Neural progenitor cell (in vitro differentiated cells): ENCODE results near the gene RSPH9. TPM values are rescaled to one million over a fixed set of nuclear protein-coding genes. Genes with fewer than 3 reads are reported as not detected.

ENCODE experiments used
- DNase-seq: peaks from one replicate; pipeline ENCODE4 v3.0.0-alpha.2; 2016; ENCODE audit warnings: low spot score
- H2AFZ ChIP-seq: fragments of 200-600 bp; sonication (generic); replicated peaks from 2 replicates; pipeline ENCODE4 v1.6.1; 2016; ENCODE audit warnings: antibody characterized with exemption
- H3F3A ChIP-seq: fragments of 200-600 bp; sonication (generic); 2 replicates; pipeline ENCODE4 v1.6.1; 2016; ENCODE audit warnings: antibody characterized with exemption, low read depth
- H3K27ac ChIP-seq: fragments of 200-600 bp; sonication (generic); 2 replicates; pipeline ENCODE4 v1.5.1; 2016; ENCODE audit warnings: mild to moderate bottlenecking
- H3K27me3 ChIP-seq: fragments of 200-600 bp; sonication (generic); 2 replicates; pipeline ENCODE4 v1.6.1; 2016; ENCODE audit warnings: mild to moderate bottlenecking, moderate library complexity
- H3K36me3 ChIP-seq: fragments of 200-600 bp; sonication (generic); 2 replicates; pipeline ENCODE4 v1.5.1; 2016
- H3K4me1 ChIP-seq: fragments of 200-600 bp; sonication (generic); 2 replicates; pipeline ENCODE4 v1.6.1; 2016; ENCODE audit warnings: mixed run types
- H3K4me2 ChIP-seq: fragments of 200-600 bp; sonication (generic); 2 replicates; pipeline ENCODE4 v1.6.1; 2016
- H3K4me3 ChIP-seq: fragments of 200-600 bp; sonication (generic); 2 replicates; pipeline ENCODE4 v1.5.1; 2016
- H3K79me2 ChIP-seq: fragments of 200-600 bp; sonication (generic); 2 replicates; pipeline ENCODE4 v1.6.1; 2016; ENCODE audit warnings: low read depth
- H3K9ac ChIP-seq: fragments of 200-600 bp; sonication (generic); 2 replicates; pipeline ENCODE4 v1.6.1; 2016
- H3K9me3 ChIP-seq: fragments of 200-600 bp; sonication (generic); 2 replicates; pipeline ENCODE4 v1.5.1; 2016; ENCODE audit warnings: low read depth
- H4K20me1 ChIP-seq: fragments of 200-600 bp; sonication (generic); 2 replicates; pipeline ENCODE4 v1.6.1; 2016; ENCODE audit warnings: low read depth
- H3K27ac Mint-ChIP-seq: 3 replicates; pipeline ENCODE4 v1.8.0; 2021; ENCODE audit warnings: mixed read lengths
- H3K27me3 Mint-ChIP-seq: 2 replicates; pipeline ENCODE4 v1.8.0; 2022; ENCODE audit warnings: low read depth, mild to moderate bottlenecking, inconsistent platforms, moderate library complexity, mixed read lengths; ENCODE audit not compliant: insufficient read depth
- H3K36me3 Mint-ChIP-seq: 3 replicates; pipeline ENCODE4 v1.8.0; 2021; ENCODE audit warnings: mixed read lengths
- H3K4me1 Mint-ChIP-seq: 3 replicates; pipeline ENCODE4 v1.8.0; 2021; ENCODE audit warnings: mixed read lengths
- H3K4me3 Mint-ChIP-seq: 3 replicates; pipeline ENCODE4 v1.8.0; 2021; ENCODE audit warnings: mild to moderate bottlenecking, moderate library complexity, mixed read lengths
- H3K9me3 Mint-ChIP-seq: 3 replicates; pipeline ENCODE4 v1.8.0; 2020; ENCODE audit warnings: mixed read lengths
- EZH2 ChIP-seq: fragments of 200-600 bp; sonication (generic); IDR thresholded peaks from 2 replicates; pipeline ENCODE4 v1.6.1; 2017; ENCODE audit warnings: antibody characterized with exemption, mild to moderate bottlenecking, moderate library complexity
- EZH2phosphoT487 ChIP-seq: fragments of 200-600 bp; sonication (generic); IDR thresholded peaks from 2 replicates; pipeline ENCODE4 v1.6.1; 2017; ENCODE audit warnings: antibody characterized with exemption
- total RNA-seq: library from RNA; depleted of rRNA; stranded (reverse); fragments of >200 nt; gene quantifications from 2 replicates; pipeline ENCODE4 v1.2.3, GENCODE V29; 2015; ENCODE audit warnings: low replicate concordance
- TF ChIP-seq, protein P1 (sequence below): fragments of 200-600 bp; sonication (generic); IDR thresholded peaks from 2 replicates; pipeline ENCODE4 v1.5.1; 2017; ENCODE audit warnings: antibody characterized with exemption, mild to moderate bottlenecking

The RSPH9 gene
- total RNA-seq, 1 donor from 2014 or later, result 0.47 TPM

GRCh38 chr6:43621836-43622180 is 23.0 kb upstream of the RSPH9 start:
- H3K4me1 ChIP-seq, result no peaks in the 10 kb centered on the region
- H3K4me3 Mint-ChIP-seq, result no peak overlapping the region
- TF ChIP-seq EZH2phosphoT487, result no peak
- no peak for TF ChIP-seq EZH2
- TF ChIP-seq, protein P1, sequence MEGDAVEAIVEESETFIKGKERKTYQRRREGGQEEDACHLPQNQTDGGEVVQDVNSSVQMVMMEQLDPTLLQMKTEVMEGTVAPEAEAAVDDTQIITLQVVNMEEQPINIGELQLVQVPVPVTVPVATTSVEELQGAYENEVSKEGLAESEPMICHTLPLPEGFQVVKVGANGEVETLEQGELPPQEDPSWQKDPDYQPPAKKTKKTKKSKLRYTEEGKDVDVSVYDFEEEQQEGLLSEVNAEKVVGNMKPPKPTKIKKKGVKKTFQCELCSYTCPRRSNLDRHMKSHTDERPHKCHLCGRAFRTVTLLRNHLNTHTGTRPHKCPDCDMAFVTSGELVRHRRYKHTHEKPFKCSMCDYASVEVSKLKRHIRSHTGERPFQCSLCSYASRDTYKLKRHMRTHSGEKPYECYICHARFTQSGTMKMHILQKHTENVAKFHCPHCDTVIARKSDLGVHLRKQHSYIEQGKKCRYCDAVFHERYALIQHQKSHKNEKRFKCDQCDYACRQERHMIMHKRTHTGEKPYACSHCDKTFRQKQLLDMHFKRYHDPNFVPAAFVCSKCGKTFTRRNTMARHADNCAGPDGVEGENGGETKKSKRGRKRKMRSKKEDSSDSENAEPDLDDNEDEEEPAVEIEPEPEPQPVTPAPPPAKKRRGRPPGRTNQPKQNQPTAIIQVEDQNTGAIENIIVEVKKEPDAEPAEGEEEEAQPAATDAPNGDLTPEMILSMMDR, result no peak
- no peak overlapping the region for H3K4me3 ChIP-seq
- H3K27me3 ChIP-seq, result no peaks in the 10 kb centered on the region
- peaks cover under 1% of the 10 kb centered on the region for H3K4me1 Mint-ChIP-seq
- no peak overlapping the region for H3K4me2 ChIP-seq
- peak overlapping the region; percentile 62 for H3K27ac Mint-ChIP-seq
- no peaks in the 10 kb centered on the region for H3K9me3 ChIP-seq
- no peaks in the 10 kb centered on the region for H3K9me3 Mint-ChIP-seq
- peaks cover 42% of the 10 kb centered on the region for H3K36me3 Mint-ChIP-seq
- H4K20me1 ChIP-seq, result peaks cover under 1% of the 10 kb centered on the region
- no peaks in the 10 kb centered on the region for H3K27me3 Mint-ChIP-seq
- H3K27ac ChIP-seq, result no peak overlapping the region
- no peaks in the 10 kb centered on the region for H3K79me2 ChIP-seq
- no peak overlapping the region for H2AFZ ChIP-seq
- DNase-seq, result no peak
- no peak overlapping the region for H3K9ac ChIP-seq
- peaks cover 13% of the 10 kb centered on the region for H3F3A ChIP-seq
- H3K36me3 ChIP-seq, result no peaks in the 10 kb centered on the region

DNA sequence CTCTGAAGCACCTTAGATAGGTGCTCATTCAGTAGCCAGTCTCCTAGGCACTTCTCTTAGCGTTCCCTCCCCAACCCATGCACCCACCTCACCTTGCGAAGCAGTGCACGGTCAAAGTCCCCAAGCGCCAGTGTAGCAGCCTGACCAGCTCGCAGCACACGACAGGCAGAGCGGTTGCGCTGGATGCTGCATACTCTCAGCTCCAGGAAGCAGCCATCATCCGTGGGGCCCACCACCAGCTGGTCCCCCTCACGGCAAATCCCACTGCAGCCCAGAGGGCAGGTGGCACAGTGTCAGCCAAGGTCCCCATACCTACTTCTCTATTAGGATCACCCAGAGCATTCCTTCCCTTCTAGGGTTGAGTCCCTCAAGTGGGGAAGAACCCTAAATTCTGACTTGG is 22.3 kb upstream of the RSPH9 start:
- Histone ChIP-seq H3K4me3 (no peak overlapping the region), H3K9ac (no peak overlapping the region), H3K4me1 (no peaks in the 10 kb centered on the region), H3K36me3 (no peaks in the 10 kb centered on the region), H3K27ac (no peak overlapping the region), H4K20me1 (peaks cover 7% of the 10 kb centered on the region), H3K27me3 (no peaks in the 10 kb centered on the region), H3K4me2 (no peak overlapping the region), H2AFZ (no peak overlapping the region), H3K79me2 (peaks cover 6% of the 10 kb centered on the region), H3K9me3 (no peaks in the 10 kb centered on the region), H3F3A (peaks cover 9% of the 10 kb centered on the region)
- Mint-ChIP-seq H3K27me3 (no peaks in the 10 kb centered on the region), H3K4me3 (no peak overlapping the region), H3K4me1 (peaks cover 8% of the 10 kb centered on the region), H3K36me3 (peaks cover 48% of the 10 kb centered on the region), H3K27ac (no peak overlapping the region), H3K9me3 (no peaks in the 10 kb centered on the region)
- TF ChIP-seq EZH2 (no peak), EZH2phosphoT487 (no peak)
- TF ChIP-seq, protein P1, result no peak
- no peak for DNase-seq

- H3K4me1 ChIP-seq, result peaks cover 3% of the 10 kb centered on the region
- no peaks in the 10 kb centered on the region for H3K36me3 ChIP-seq
- no peak for TF ChIP-seq EZH2phosphoT487
- TF ChIP-seq, protein P1, result no peak
- no peak for TF ChIP-seq EZH2
- DNase-seq, result no peak
- H4K20me1 ChIP-seq, result peaks cover 10% of the 10 kb centered on the region
- no peak overlapping the region for H3K9ac ChIP-seq
- H3K79me2 ChIP-seq, result peaks cover 19% of the 10 kb centered on the region
- no peaks in the 10 kb centered on the region for H3K27me3 ChIP-seq
- H3K27ac ChIP-seq, result no peak overlapping the region
- no peaks in the 10 kb centered on the region for H3K27me3 Mint-ChIP-seq
- H2AFZ ChIP-seq, result no peak overlapping the region
- peaks cover 51% of the 10 kb centered on the region for H3K36me3 Mint-ChIP-seq
- H3K4me3 ChIP-seq, result no peak overlapping the region
- peaks cover 16% of the 10 kb centered on the region for H3K4me1 Mint-ChIP-seq
- no peaks in the 10 kb centered on the region for H3K9me3 Mint-ChIP-seq
- peak overlapping the region; percentile 4 for H3K27ac Mint-ChIP-seq
- no peaks in the 10 kb centered on the region for H3K9me3 ChIP-seq
- no peak overlapping the region for H3K4me2 ChIP-seq
- H3K4me3 Mint-ChIP-seq, result no peak overlapping the region
- peaks cover 14% of the 10 kb centered on the region for H3F3A ChIP-seq
Observed at GRCh38 chr6:43623880-43624785, 20.7 kb upstream of the RSPH9 start.
